ENCODE measurements around the gene SLBP. TPM values are rescaled to one million over a fixed set of nuclear protein-coding genes. Genes with fewer than 3 reads are reported as not detected.

SLBP gene
- total RNA-seq, 2 experiments from 2014 or later, result 45.8 to 47.6 TPM

DNA sequence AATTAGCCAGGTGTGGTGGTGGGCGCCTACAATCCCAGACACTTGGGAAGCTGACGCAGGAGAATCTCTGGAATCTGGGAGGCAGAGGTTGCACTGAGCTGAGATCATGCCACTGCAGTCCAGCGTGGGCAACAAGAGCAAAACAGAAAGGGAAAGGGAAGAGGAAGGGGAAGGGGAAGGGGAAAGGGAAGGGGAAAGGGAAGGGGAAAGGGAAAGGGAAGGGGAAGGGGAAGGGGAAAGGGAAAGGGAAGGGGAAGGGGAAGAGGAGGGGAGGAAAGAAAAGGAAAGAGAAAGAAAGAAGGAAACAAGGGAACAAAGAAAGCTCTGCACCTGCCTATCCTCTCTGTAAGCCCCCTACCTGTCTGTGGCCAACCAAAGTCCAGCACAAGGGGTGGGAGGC, 63.2 kb downstream of the SLBP start:
- TF ChIP-seq, protein P1, sequence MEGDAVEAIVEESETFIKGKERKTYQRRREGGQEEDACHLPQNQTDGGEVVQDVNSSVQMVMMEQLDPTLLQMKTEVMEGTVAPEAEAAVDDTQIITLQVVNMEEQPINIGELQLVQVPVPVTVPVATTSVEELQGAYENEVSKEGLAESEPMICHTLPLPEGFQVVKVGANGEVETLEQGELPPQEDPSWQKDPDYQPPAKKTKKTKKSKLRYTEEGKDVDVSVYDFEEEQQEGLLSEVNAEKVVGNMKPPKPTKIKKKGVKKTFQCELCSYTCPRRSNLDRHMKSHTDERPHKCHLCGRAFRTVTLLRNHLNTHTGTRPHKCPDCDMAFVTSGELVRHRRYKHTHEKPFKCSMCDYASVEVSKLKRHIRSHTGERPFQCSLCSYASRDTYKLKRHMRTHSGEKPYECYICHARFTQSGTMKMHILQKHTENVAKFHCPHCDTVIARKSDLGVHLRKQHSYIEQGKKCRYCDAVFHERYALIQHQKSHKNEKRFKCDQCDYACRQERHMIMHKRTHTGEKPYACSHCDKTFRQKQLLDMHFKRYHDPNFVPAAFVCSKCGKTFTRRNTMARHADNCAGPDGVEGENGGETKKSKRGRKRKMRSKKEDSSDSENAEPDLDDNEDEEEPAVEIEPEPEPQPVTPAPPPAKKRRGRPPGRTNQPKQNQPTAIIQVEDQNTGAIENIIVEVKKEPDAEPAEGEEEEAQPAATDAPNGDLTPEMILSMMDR (IDR thresholded peaks at IDR 0.05), result no peak
- Mint-ChIP-seq H3K27ac (no peak overlapping the region), H3K4me3 (no peak overlapping the region), H3K9me3 (no peaks in the 10 kb centered on the region), H3K4me1 (ENCODE audit: low read depth) (no peaks in the 10 kb centered on the region), H3K27me3 (no peaks in the 10 kb centered on the region), H3K36me3 (ENCODE audit: low read depth) (no peaks in the 10 kb centered on the region)
- no peak overlapping the region for H3K4me3 ChIP-seq (ENCODE audit: low read length)
- no peak overlapping the region for H3K27ac ChIP-seq (ENCODE audit: low read depth in 1 of 2, low read length in 2 of 2)
- ATAC-seq (ENCODE audit: poor library complexity) (no peak), DNase-seq (no peak)
- H3K27me3 ChIP-seq (ENCODE audit: control insufficient read depth in 1 of 2, insufficient read depth in 2 of 2, low read length in 2 of 2), result no peaks in the 10 kb centered on the region
- ChIA-PET CTCF (no interaction called here), POLR2A (no interaction called here)
- peaks cover 8% of the 10 kb centered on the region for H3K4me1 ChIP-seq (ENCODE audit: insufficient read depth, low read length)
- H3K36me3 ChIP-seq (ENCODE audit: insufficient read depth, low read length), result no peaks in the 10 kb centered on the region
- intact Hi-C loops (cut with DNase I, micrococcal nuclease), result no loop called here
- H3K9me3 ChIP-seq (ENCODE audit: control insufficient read depth in 1 of 2, insufficient read depth in 1 of 2, low read length in 2 of 2), result no peaks in the 10 kb centered on the region

DNA sequence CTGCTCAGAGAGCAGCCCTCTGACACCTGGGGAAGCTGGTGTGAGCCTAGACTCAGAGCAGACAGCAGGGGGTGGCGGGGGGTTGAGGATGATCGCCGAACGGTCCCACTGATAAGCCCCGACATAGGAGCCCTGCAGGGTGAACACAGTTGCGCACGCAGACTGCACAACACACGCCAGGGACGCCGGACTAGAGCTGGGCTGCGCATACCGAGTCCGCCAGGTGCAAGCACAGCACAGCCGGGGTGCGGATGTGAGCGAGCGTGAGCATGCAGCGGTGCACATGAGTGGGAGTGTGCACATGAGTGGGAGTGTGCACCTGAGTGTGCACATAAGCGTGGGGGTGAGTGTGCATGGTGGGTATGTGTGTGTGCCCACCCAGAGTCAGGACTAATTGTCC, 64.7 kb downstream of the SLBP start:
- Histone ChIP-seq H3K27ac (ENCODE audit: low read depth in 1 of 2, low read length in 2 of 2) (no peak overlapping the region), H3K27me3 (ENCODE audit: control insufficient read depth in 1 of 2, insufficient read depth in 2 of 2, low read length in 2 of 2) (no peaks in the 10 kb centered on the region), H3K36me3 (ENCODE audit: insufficient read depth, low read length) (no peaks in the 10 kb centered on the region), H3K4me3 (ENCODE audit: low read length) (no peak overlapping the region), H3K9me3 (ENCODE audit: control insufficient read depth in 1 of 2, insufficient read depth in 1 of 2, low read length in 2 of 2) (no peaks in the 10 kb centered on the region), H3K4me1 (ENCODE audit: insufficient read depth, low read length) (peaks cover 8% of the 10 kb centered on the region)
- no peaks in the 10 kb centered on the region for H3K9me3 Mint-ChIP-seq
- ChIA-PET POLR2A (no interaction called here), CTCF (no interaction called here)
- DNase-seq (no peak), ATAC-seq (ENCODE audit: poor library complexity) (no peak)
- no peaks in the 10 kb centered on the region for H3K36me3 Mint-ChIP-seq (ENCODE audit: low read depth)
- H3K27ac Mint-ChIP-seq, result no peak overlapping the region
- no peaks in the 10 kb centered on the region for H3K4me1 Mint-ChIP-seq (ENCODE audit: low read depth)
- no peak overlapping the region for H3K4me3 Mint-ChIP-seq
- no peaks in the 10 kb centered on the region for H3K27me3 Mint-ChIP-seq
- TF ChIP-seq, protein P1 (IDR thresholded peaks at IDR 0.05), result no peak
- intact Hi-C loops (cut with DNase I, micrococcal nuclease), result no loop called here

DNA sequence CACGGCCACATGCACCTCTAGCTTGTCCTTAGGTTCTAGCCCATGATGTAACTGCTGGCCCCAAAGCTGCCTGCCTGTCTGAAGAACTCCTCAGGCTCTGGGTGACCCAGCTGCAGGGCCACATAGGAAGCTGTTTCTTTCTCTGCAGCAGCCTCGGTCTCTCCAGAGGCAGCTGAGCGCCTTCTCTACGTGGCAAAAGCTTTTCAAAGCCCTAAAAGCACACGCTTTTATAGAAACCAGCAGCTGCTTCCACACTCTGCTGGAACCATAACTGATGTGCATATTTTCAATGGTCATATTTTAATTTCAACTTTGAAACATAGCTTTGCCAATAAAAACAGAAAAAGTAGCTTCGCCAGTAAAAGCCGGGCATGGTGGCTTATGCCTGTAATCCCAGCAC, 65.4 kb downstream of the SLBP start:
- no peaks in the 10 kb centered on the region for H3K36me3 Mint-ChIP-seq (ENCODE audit: low read depth)
- H3K4me3 Mint-ChIP-seq, result no peak overlapping the region
- ATAC-seq (ENCODE audit: poor library complexity), result no peak
- H3K9me3 Mint-ChIP-seq, result no peaks in the 10 kb centered on the region
- intact Hi-C loops (cut with DNase I, micrococcal nuclease), result no loop called here
- ChIA-PET POLR2A (interaction anchor here (0.7 kb wide), 1 partner anchor 36 kb away, joined by 4 read pairs; no protein-coding TSS in a partner anchor), CTCF (no interaction called here)
- no peaks in the 10 kb centered on the region for H3K9me3 ChIP-seq (ENCODE audit: control insufficient read depth in 1 of 2, insufficient read depth in 1 of 2, low read length in 2 of 2)
- TF ChIP-seq, protein P1 (IDR thresholded peaks at IDR 0.05), result no peak
- H3K27me3 ChIP-seq (ENCODE audit: control insufficient read depth in 1 of 2, insufficient read depth in 2 of 2, low read length in 2 of 2), result no peaks in the 10 kb centered on the region
- H3K4me1 Mint-ChIP-seq (ENCODE audit: low read depth), result no peaks in the 10 kb centered on the region
- H3K4me3 ChIP-seq (ENCODE audit: low read length), result no peak overlapping the region
- DNase-seq, result no peak
- H3K27me3 Mint-ChIP-seq, result no peaks in the 10 kb centered on the region
- H3K36me3 ChIP-seq (ENCODE audit: insufficient read depth, low read length), result no peaks in the 10 kb centered on the region
- no peak overlapping the region for H3K27ac Mint-ChIP-seq
- H3K4me1 ChIP-seq (ENCODE audit: insufficient read depth, low read length), result peaks cover 8% of the 10 kb centered on the region
- no peak overlapping the region for H3K27ac ChIP-seq (ENCODE audit: low read depth in 1 of 2, low read length in 2 of 2)
